GM12878 (cell line): Measurements from ENCODE around the gene SLC6A16.
"Not testable (repeated sequence)": the region's sequence is repeated elsewhere in the genome, so short reads cannot be mapped to it uniquely, and the experiment has no call there.

Experiments
- CTCF ChIP-seq, 3 experiments: IDR thresholded peaks in 2 of 3; conservative IDR thresholded peaks in 1 of 3; 2 replicates each; pipeline ENCODE4 v1.5.1; 2011; ENCODE audit warnings: low read depth in 3 of 3, low read length in 3 of 3, mild to moderate bottlenecking in 3 of 3, control low read depth in 2 of 3, moderate library complexity in 2 of 3, inconsistent platforms in 1 of 3, mixed read lengths in 1 of 3; ENCODE audit not compliant: control insufficient read depth in 2 of 3, insufficient read depth in 1 of 3; ENCODE audit errors: extremely low read depth in 1 of 3
- ELK1 ChIP-seq: IDR thresholded peaks from 2 replicates; pipeline ENCODE4 v1.6.1; 2012; ENCODE audit warnings: low read depth, low read length, improper control_type of control experiment
- NR2C2 ChIP-seq: IDR thresholded peaks from 2 replicates; pipeline ENCODE4 v1.6.1; 2011; ENCODE audit warnings: borderline replicate concordance, low read depth; ENCODE audit not compliant: control insufficient read depth, insufficient read length
- NRF1 ChIP-seq: conservative IDR thresholded peaks from 2 replicates; pipeline ENCODE4 v1.6.1; 2011; ENCODE audit warnings: mild to moderate bottlenecking, low read depth, low read length, improper control_type of control experiment
- PBX3 ChIP-seq: IDR thresholded peaks from 2 replicates; pipeline ENCODE4 v1.6.1; 2011; ENCODE audit warnings: mild to moderate bottlenecking, low read depth, low read length, moderate library complexity; ENCODE audit not compliant: insufficient replicate concordance
- POLR2A ChIP-seq: IDR thresholded peaks from 2 replicates; pipeline ENCODE4 v1.6.1; 2011; ENCODE audit warnings: low read depth, mild to moderate bottlenecking, low read length
- SIN3A ChIP-seq: IDR thresholded peaks from 2 replicates; pipeline ENCODE4 v1.6.1; 2012; ENCODE audit warnings: low read depth, low read length, improper control_type of control experiment
- SMC3 ChIP-seq: IDR thresholded peaks from 2 replicates; pipeline ENCODE4 v1.6.1; 2011; ENCODE audit warnings: low read length, improper control_type of control experiment, borderline replicate concordance
- SP1 ChIP-seq: IDR thresholded peaks from one replicate; pipeline ENCODE4 v1.6.1; 2011; ENCODE audit warnings: low read depth, low read length
- YY1 ChIP-seq: IDR thresholded peaks from 2 replicates; pipeline ENCODE4 v1.6.1; 2011; ENCODE audit warnings: low read depth, mild to moderate bottlenecking, low read length

GRCh38 chr19:49266409-49266808, 58.6 kb downstream of the SLC6A16 start:
- TF ChIP-seq PBX3, ELK1, NRF1, SP1, NR2C2, POLR2A, YY1, SIN3A: not testable (repeated sequence)
- TF ChIP-seq CTCF (IDR thresholded peaks at IDR 0.05 in 2 of 3, conservative IDR thresholded peaks at IDR 0.05 in 1 of 3; ENCODE audit: control insufficient read depth in 2 of 3, extremely low read depth in 1 of 3, insufficient read depth in 1 of 3, low read depth in 3 of 3, low read length in 3 of 3) (peak; percentile 30 to 43 (median 38); a peak in 5 of 6 replicates), SMC3 (peak; percentile 8; the same call in 1 of the 2 replicates)
